ENCODE results near the gene OR56A3.

The OR56A3 gene

GRCh38 chr11:5994791-5995190, 52.7 kb downstream of the OR56A3 start:
- FAIRE-seq (no peak), DNase-seq (ENCODE audit: insufficient read length, low spot score) (no peak)
- TF ChIP-seq CTCF (IDR thresholded peaks at IDR 0.05; ENCODE audit: insufficient read depth, missing control alignments), result no peak
